ENCODE measurements around the gene GIPC2. TPM values are rescaled to one million over a fixed set of nuclear protein-coding genes. Genes with fewer than 3 reads are reported as not detected.

GIPC2 gene
- total RNA-seq, 2 donors from 2014 or later: not detected

GRCh38 chr1:78170859-78171258 lies 125.1 kb downstream of the GIPC2 start:
- H3K9me3 Mint-ChIP-seq: no peaks in the 10 kb centered on the region
- DNase-seq (ENCODE audit: low spot score) (no peak), ATAC-seq (no peak)
- H3K27me3 Mint-ChIP-seq: peaks cover 7 to 8% of the 10 kb centered on the region in 2 donors
- no peak overlapping the region for H3K27ac Mint-ChIP-seq
- H3K4me3 Mint-ChIP-seq: no peak overlapping the region
- no peaks in the 10 kb centered on the region for H3K4me1 Mint-ChIP-seq (ENCODE audit: low read depth in 2 of 2)
- H3K36me3 Mint-ChIP-seq: no peaks in the 10 kb centered on the region

GRCh38 chr1:78171736-78172590 lies 126.2 kb downstream of the GIPC2 start:
- no peak for ATAC-seq
- H3K36me3 Mint-ChIP-seq: no peaks in the 10 kb centered on the region
- peaks cover 3 to 5% of the 10 kb centered on the region in 2 donors for H3K27me3 Mint-ChIP-seq
- H3K27ac Mint-ChIP-seq: no peak overlapping the region
- no peak for DNase-seq (ENCODE audit: low spot score)
- H3K4me3 Mint-ChIP-seq: no peak overlapping the region
- H3K9me3 Mint-ChIP-seq: no peaks in the 10 kb centered on the region
- H3K4me1 Mint-ChIP-seq (ENCODE audit: low read depth in 2 of 2): no peaks in the 10 kb centered on the region

- DNase-seq (ENCODE audit: low spot score) (no peak), ATAC-seq (no peak)
- no peak overlapping the region for H3K27ac Mint-ChIP-seq
- no peaks in the 10 kb centered on the region for H3K4me1 Mint-ChIP-seq (ENCODE audit: low read depth in 2 of 2)
- no peak overlapping the region for H3K4me3 Mint-ChIP-seq
- H3K36me3 Mint-ChIP-seq: no peaks in the 10 kb centered on the region
- no peaks in the 10 kb centered on the region for H3K9me3 Mint-ChIP-seq
- H3K27me3 Mint-ChIP-seq: peaks cover 0 to 4% of the 10 kb centered on the region in 2 donors
Measured at GRCh38 chr1:78176448-78176847, 130.7 kb downstream of the GIPC2 start.

- H3K36me3 Mint-ChIP-seq: no peaks in the 10 kb centered on the region
- H3K4me1 Mint-ChIP-seq (ENCODE audit: low read depth in 2 of 2): no peaks in the 10 kb centered on the region
- DNase-seq (ENCODE audit: low spot score) (no peak), ATAC-seq (no peak)
- no peaks in the 10 kb centered on the region for H3K9me3 Mint-ChIP-seq
- H3K27ac Mint-ChIP-seq: no peak overlapping the region
- H3K27me3 Mint-ChIP-seq: no peaks in the 10 kb centered on the region
- no peak overlapping the region for H3K4me3 Mint-ChIP-seq
Measured at GRCh38 chr1:78177708-78178270, 132.0 kb downstream of the GIPC2 start.

- Mint-ChIP-seq H3K4me1 (ENCODE audit: low read depth in 2 of 2) (no peaks in the 10 kb centered on the region), H3K4me3 (no peak overlapping the region), H3K27ac (no peak overlapping the region), H3K27me3 (no peaks in the 10 kb centered on the region), H3K9me3 (no peaks in the 10 kb centered on the region), H3K36me3 (no peaks in the 10 kb centered on the region)
- ATAC-seq (no peak), DNase-seq (ENCODE audit: low spot score) (no peak)
Measured at GRCh38 chr1:78178816-78179215, 133.1 kb downstream of the GIPC2 start.

- no peaks in the 10 kb centered on the region for H3K36me3 Mint-ChIP-seq
- H3K27me3 Mint-ChIP-seq: no peaks in the 10 kb centered on the region
- DNase-seq (ENCODE audit: low spot score): no peak
- H3K4me3 Mint-ChIP-seq: no peak overlapping the region
- no peaks in the 10 kb centered on the region for H3K4me1 Mint-ChIP-seq (ENCODE audit: low read depth in 2 of 2)
- ATAC-seq: no peak
- H3K9me3 Mint-ChIP-seq: peaks cover 4% of the 10 kb centered on the region
- no peak overlapping the region for H3K27ac Mint-ChIP-seq
Measured at GRCh38 chr1:78184460-78185072, 138.8 kb downstream of the GIPC2 start.

Other genes starting within 250 kb of the GIPC2 start
- not detected for gene NEXN, start 157.3 kb upstream of the GIPC2 start, total RNA-seq
- gene FUBP1, start 66.9 kb upstream of the GIPC2 start, total RNA-seq: 100 to 1,000 TPM; 181 to 204 TPM
- gene DNAJB4, start 41.0 kb upstream of the GIPC2 start, total RNA-seq: 10 to 100 TPM in 1 of 2 donors, 1 to 10 TPM in 1; 8.9 to 13.2 TPM